Measurements from ENCODE around the gene ZNF837.

DNA sequence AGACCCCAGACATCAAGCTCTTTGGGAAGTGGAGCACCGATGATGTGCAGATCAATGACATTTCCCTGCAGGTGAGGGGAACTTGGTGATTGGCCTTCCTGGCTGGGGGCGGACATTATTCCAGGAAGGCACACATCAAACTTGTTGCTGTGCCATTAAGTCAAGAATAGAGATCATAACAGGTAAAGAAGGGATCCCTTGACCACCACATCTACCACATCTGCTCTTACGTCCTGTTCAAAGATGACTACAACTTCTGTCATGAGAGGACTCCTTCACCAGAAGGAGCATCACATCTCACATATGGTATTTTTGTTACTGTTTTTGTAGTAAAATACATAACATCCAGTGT, 7.3 kb upstream of the ZNF837 start:
- TF ChIP-seq, protein P1, sequence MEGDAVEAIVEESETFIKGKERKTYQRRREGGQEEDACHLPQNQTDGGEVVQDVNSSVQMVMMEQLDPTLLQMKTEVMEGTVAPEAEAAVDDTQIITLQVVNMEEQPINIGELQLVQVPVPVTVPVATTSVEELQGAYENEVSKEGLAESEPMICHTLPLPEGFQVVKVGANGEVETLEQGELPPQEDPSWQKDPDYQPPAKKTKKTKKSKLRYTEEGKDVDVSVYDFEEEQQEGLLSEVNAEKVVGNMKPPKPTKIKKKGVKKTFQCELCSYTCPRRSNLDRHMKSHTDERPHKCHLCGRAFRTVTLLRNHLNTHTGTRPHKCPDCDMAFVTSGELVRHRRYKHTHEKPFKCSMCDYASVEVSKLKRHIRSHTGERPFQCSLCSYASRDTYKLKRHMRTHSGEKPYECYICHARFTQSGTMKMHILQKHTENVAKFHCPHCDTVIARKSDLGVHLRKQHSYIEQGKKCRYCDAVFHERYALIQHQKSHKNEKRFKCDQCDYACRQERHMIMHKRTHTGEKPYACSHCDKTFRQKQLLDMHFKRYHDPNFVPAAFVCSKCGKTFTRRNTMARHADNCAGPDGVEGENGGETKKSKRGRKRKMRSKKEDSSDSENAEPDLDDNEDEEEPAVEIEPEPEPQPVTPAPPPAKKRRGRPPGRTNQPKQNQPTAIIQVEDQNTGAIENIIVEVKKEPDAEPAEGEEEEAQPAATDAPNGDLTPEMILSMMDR (IDR thresholded peaks at IDR 0.05; ENCODE audit: borderline replicate concordance, extremely low read depth, low read length, poor library complexity, severe bottlenecking), result no peak
- no peak for TF ChIP-seq EZH2 (IDR thresholded peaks at IDR 0.05; ENCODE audit: borderline replicate concordance, low read depth, low read length, severe bottlenecking)

Measured in DND-41 (cell line).